ENCODE measurements around the gene CUTC. TPM values are rescaled to one million over a fixed set of nuclear protein-coding genes. Genes with fewer than 3 reads are reported as not detected.

Gene CUTC
- polyA plus RNA-seq, 1 experiment = 10.7 TPM

GRCh38 chr10:99770408-99771045 lies 38.5 kb downstream of the CUTC start:
- no peaks in the 10 kb centered on the region for H3K36me3 ChIP-seq (ENCODE audit: control insufficient read depth, insufficient read depth, low read length)
- no peak for TF ChIP-seq CTCF (IDR thresholded peaks at IDR 0.05; ENCODE audit: insufficient read depth, low read depth, low read length)
- H3K4me3 ChIP-seq (ENCODE audit: low read depth, low read length) = no peak overlapping the region
- POLR2A ChIA-PET = no interaction called here
- CTCF ChIA-PET = interaction anchor here (0.6 kb wide), 1 partner anchor 37 kb away, joined by 3 read pairs; no protein-coding TSS in a partner anchor
- DNase-seq (ENCODE audit: low read depth) = no peak
- no peaks in the 10 kb centered on the region for H3K27me3 ChIP-seq (ENCODE audit: control insufficient read depth, insufficient read depth, low read length)

- ChIA-PET CTCF (interaction anchor here (0.6 to 1.1 kb wide), 2 partner anchors 8 to 70 kb away, joined by 3 read pairs; no protein-coding TSS in a partner anchor), POLR2A (no interaction called here)
- Histone ChIP-seq H3K36me3 (ENCODE audit: control insufficient read depth, insufficient read depth, low read length) (no peaks in the 10 kb centered on the region), H3K4me3 (ENCODE audit: low read depth, low read length) (no peak overlapping the region), H3K27me3 (ENCODE audit: control insufficient read depth, insufficient read depth, low read length) (no peaks in the 10 kb centered on the region)
- peak; percentile 83 for DNase-seq (ENCODE audit: low read depth)
- no peak for TF ChIP-seq CTCF (IDR thresholded peaks at IDR 0.05; ENCODE audit: insufficient read depth, low read depth, low read length)
Measured at GRCh38 chr10:99775850-99776249, 43.8 kb downstream of the CUTC start.

- CTCF ChIA-PET = no interaction called here
Measured at GRCh38 chr10:99777918-99778714, 46.1 kb downstream of the CUTC start.

GRCh38 chr10:99779335-99779734 lies 47.3 kb downstream of the CUTC start:
- POLR2A ChIA-PET = interaction anchor here (0.5 kb wide), 1 partner anchor 390 kb away, joined by 8 read pairs; no protein-coding TSS in a partner anchor

More at GRCh38 chr10:99777918-99778714, 46.1 kb downstream of the CUTC start:
- Histone ChIP-seq H3K36me3 (ENCODE audit: control insufficient read depth, insufficient read depth, low read length) (no peaks in the 10 kb centered on the region), H3K4me3 (ENCODE audit: low read depth, low read length) (no peak overlapping the region), H3K27me3 (ENCODE audit: control insufficient read depth, insufficient read depth, low read length) (no peaks in the 10 kb centered on the region)
- POLR2A ChIA-PET = no interaction called here
- DNase-seq (ENCODE audit: low read depth) = no peak
- no peak for TF ChIP-seq CTCF (IDR thresholded peaks at IDR 0.05; ENCODE audit: insufficient read depth, low read depth, low read length)

More at GRCh38 chr10:99779335-99779734, 47.3 kb downstream of the CUTC start:
- H3K4me3 ChIP-seq (ENCODE audit: low read depth, low read length) = peak overlapping the region; percentile 16; the same call in 1 of the 2 replicates
- no peak for DNase-seq (ENCODE audit: low read depth)
- TF ChIP-seq CTCF (IDR thresholded peaks at IDR 0.05; ENCODE audit: insufficient read depth, low read depth, low read length) = no peak
- no peaks in the 10 kb centered on the region for H3K27me3 ChIP-seq (ENCODE audit: control insufficient read depth, insufficient read depth, low read length)
- CTCF ChIA-PET = no interaction called here
- H3K36me3 ChIP-seq (ENCODE audit: control insufficient read depth, insufficient read depth, low read length) = no peaks in the 10 kb centered on the region
